ENCODE measurements around the gene GRK2. TPM values are rescaled to one million over a fixed set of nuclear protein-coding genes. Genes with fewer than 3 reads are reported as not detected.

GRK2 gene
- total RNA-seq = 21.6 and 28.9 TPM in 2 replicates
- polyA plus RNA-seq = 20.1 and 26.3 TPM in 2 replicates
- polyA plus RNA-seq (2012) = 24.7 and 30.8 TPM in 2 replicates
- 48.4 and 104 TPM in 2 replicates for polyA minus RNA-seq (ENCODE audit: low replicate concordance)

- H3K4me3 ChIP-seq (replicated peaks in 1 of 4; ENCODE audit: control extremely low read depth in 1 of 4, insufficient read depth in 1 of 4, low read depth in 3 of 4, low read length in 4 of 4) = peak within 1 kb of the TSS; percentile 69 to 93 (median 78)
- peak within 1 kb of the TSS; percentile 99 for H3K4me2 ChIP-seq (ENCODE audit: extremely low read depth, insufficient read depth, low read length)
- peak in 1 of 2 donors; percentile 39 for DNase-seq (ENCODE audit: low read depth in 2 of 2)
- H3K27ac ChIP-seq (ENCODE audit: insufficient read depth, low read length) = peak within 1 kb of the TSS; percentile 20
- H3K9ac ChIP-seq (ENCODE audit: insufficient read depth, low read length) = peak within 1 kb of the TSS; percentile 75
- H2AFZ ChIP-seq (ENCODE audit: low read length) = peak within 1 kb of the TSS; percentile 64
- peaks cover 36% of the 10 kb centered on the region for H3K4me1 ChIP-seq (ENCODE audit: control insufficient read depth, extremely low read depth, insufficient read depth, low read length)
- H3K27me3 ChIP-seq (ENCODE audit: control insufficient read depth, insufficient read depth, low read length) = no peaks in the 10 kb centered on the region
- no peak for TF ChIP-seq CTCF (conservative IDR thresholded peaks at IDR 0.05 in 1 of 2, IDR thresholded peaks at IDR 0.05 in 1 of 2; ENCODE audit: low read depth in 1 of 2, low read length in 2 of 2)
- no peak for TF ChIP-seq EZH2 (IDR thresholded peaks at IDR 0.05; ENCODE audit: low read length, missing control alignments)
- peaks cover 47% of the 10 kb centered on the region for H3K79me2 ChIP-seq (ENCODE audit: control insufficient read depth, insufficient read depth, low read length)
- H3K9me3 ChIP-seq (ENCODE audit: control insufficient read depth, insufficient read depth, low read depth, low read length) = no peaks in the 10 kb centered on the region
- no peaks in the 10 kb centered on the region for H4K20me1 ChIP-seq (ENCODE audit: control insufficient read depth, extremely low read depth, insufficient read depth, low read length)
- H3K36me3 ChIP-seq (ENCODE audit: control insufficient read depth, insufficient read depth, low read length) = peaks cover 9% of the 10 kb centered on the region
Observed at GRCh38 chr11:67266449-67267187, at the start of gene GRK2. Gene GRK2, plus strand, starts transcription at chr11:67266473. Its CDS starts 227 bp downstream, at chr11:67266700.

- Histone ChIP-seq H3K27ac (ENCODE audit: insufficient read depth, low read length) (no peak overlapping the region), H3K36me3 (ENCODE audit: control insufficient read depth, insufficient read depth, low read length) (peaks cover 6% of the 10 kb centered on the region), H3K4me2 (ENCODE audit: extremely low read depth, insufficient read depth, low read length) (no peak overlapping the region), H3K9ac (ENCODE audit: insufficient read depth, low read length) (no peak overlapping the region), H2AFZ (ENCODE audit: low read length) (no peak overlapping the region), H3K4me1 (ENCODE audit: control insufficient read depth, extremely low read depth, insufficient read depth, low read length) (no peaks in the 10 kb centered on the region), H3K27me3 (ENCODE audit: control insufficient read depth, insufficient read depth, low read length) (no peaks in the 10 kb centered on the region), H3K9me3 (ENCODE audit: control insufficient read depth, insufficient read depth, low read depth, low read length) (no peaks in the 10 kb centered on the region), H3K4me3 (replicated peaks in 1 of 4; ENCODE audit: control extremely low read depth in 1 of 4, insufficient read depth in 1 of 4, low read depth in 3 of 4, low read length in 4 of 4) (no peak overlapping the region), H3K79me2 (ENCODE audit: control insufficient read depth, insufficient read depth, low read length) (no peaks in the 10 kb centered on the region), H4K20me1 (ENCODE audit: control insufficient read depth, extremely low read depth, insufficient read depth, low read length) (no peaks in the 10 kb centered on the region)
- TF ChIP-seq CTCF (conservative IDR thresholded peaks at IDR 0.05 in 1 of 2, IDR thresholded peaks at IDR 0.05 in 1 of 2; ENCODE audit: low read depth in 1 of 2, low read length in 2 of 2) = no peak
- DNase-seq (ENCODE audit: low read depth in 2 of 2) = no peak
Observed at GRCh38 chr11:67227726-67228125, 38.5 kb upstream of the GRK2 start.

GRCh38 chr11:67230406-67230805 is 35.9 kb upstream of the GRK2 start:
- no peak overlapping the region for H3K4me2 ChIP-seq (ENCODE audit: extremely low read depth, insufficient read depth, low read length)
- no peak for TF ChIP-seq CTCF (conservative IDR thresholded peaks at IDR 0.05 in 1 of 2, IDR thresholded peaks at IDR 0.05 in 1 of 2; ENCODE audit: low read depth in 1 of 2, low read length in 2 of 2)
- no peak for TF ChIP-seq EZH2 (IDR thresholded peaks at IDR 0.05; ENCODE audit: low read length, missing control alignments)
- H3K27ac ChIP-seq (ENCODE audit: insufficient read depth, low read length) = no peak overlapping the region
- H3K27me3 ChIP-seq (ENCODE audit: control insufficient read depth, insufficient read depth, low read length) = no peaks in the 10 kb centered on the region
- no peaks in the 10 kb centered on the region for H4K20me1 ChIP-seq (ENCODE audit: control insufficient read depth, extremely low read depth, insufficient read depth, low read length)
- H3K4me1 ChIP-seq (ENCODE audit: control insufficient read depth, extremely low read depth, insufficient read depth, low read length) = no peaks in the 10 kb centered on the region
- peaks cover 6% of the 10 kb centered on the region for H3K36me3 ChIP-seq (ENCODE audit: control insufficient read depth, insufficient read depth, low read length)
- no peaks in the 10 kb centered on the region for H3K9me3 ChIP-seq (ENCODE audit: control insufficient read depth, insufficient read depth, low read depth, low read length)
- DNase-seq (ENCODE audit: low read depth in 2 of 2) = no peak
- H3K4me3 ChIP-seq (replicated peaks in 1 of 4; ENCODE audit: control extremely low read depth in 1 of 4, insufficient read depth in 1 of 4, low read depth in 3 of 4, low read length in 4 of 4) = no peak overlapping the region
- no peak overlapping the region for H2AFZ ChIP-seq (ENCODE audit: low read length)
- no peaks in the 10 kb centered on the region for H3K79me2 ChIP-seq (ENCODE audit: control insufficient read depth, insufficient read depth, low read length)
- H3K9ac ChIP-seq (ENCODE audit: insufficient read depth, low read length) = no peak overlapping the region
